Body of pancreas (tissue), 4 donors: ENCODE measurements around the gene TBL1Y.

Experiments used
- CTCF ChIP-seq, 7 experiments: fragments of 450-650 bp in 4 of 7; fragments of 200-600 bp in 3 of 7; sonication (generic) in 3 of 7; IDR thresholded peaks; one replicate each; pipeline ENCODE4 v1.5.1; 2016 to 2019; ENCODE audit warnings: antibody characterized with exemption in 7 of 7
- POLR2A ChIP-seq, 3 donors: fragments of 450-650 bp; IDR thresholded peaks; one replicate each; pipeline ENCODE4 v1.6.1; 2016; ENCODE audit warnings: antibody characterized with exemption in 3 of 3, mild to moderate bottlenecking in 2 of 3

GRCh38 chrY:6947695-6948094, 37.2 kb downstream of the TBL1Y start:
- peak in 4 of 7 experiments; percentile 13 to 27 (median 17) for TF ChIP-seq CTCF (IDR thresholded peaks at IDR 0.05)
- no peak for TF ChIP-seq POLR2A (IDR thresholded peaks at IDR 0.05)
